Endothelial cell of umbilical vein (primary cell): ENCODE data around the gene ZNF714.

ENCODE experiments used
- EZH2 ChIP-seq: IDR thresholded peaks from 2 replicates; pipeline ENCODE4 v1.6.1; 2012; ENCODE audit warnings: borderline replicate concordance, low read depth, mild to moderate bottlenecking, moderate library complexity, low read length, inconsistent platforms; ENCODE audit not compliant: severe bottlenecking
- JUN ChIP-seq: IDR thresholded peaks from 2 replicates; pipeline ENCODE4 v1.6.1; 2011; ENCODE audit warnings: borderline replicate concordance, low read depth; ENCODE audit not compliant: insufficient read length, insufficient read depth
- MYC ChIP-seq: IDR thresholded peaks from one replicate; pipeline ENCODE4 v1.6.1; 2011; ENCODE audit warnings: mild to moderate bottlenecking, low read depth, low read length
- POLR2A ChIP-seq: IDR thresholded peaks from 2 replicates; pipeline ENCODE4 v1.6.1; 2012; ENCODE audit warnings: low read depth, mild to moderate bottlenecking, control low read depth, low read length
- POLR2AphosphoS5 ChIP-seq: IDR thresholded peaks from 2 replicates; pipeline ENCODE4 v1.6.1; 2012; ENCODE audit warnings: low read depth, mild to moderate bottlenecking, control low read depth, low read length, moderate library complexity; ENCODE audit not compliant: insufficient read depth
- TF ChIP-seq, protein P1 (sequence below), 2 donors: IDR thresholded peaks; 1 replicate in 1 of 2; 2 replicates in 1 of 2; pipeline ENCODE4 v1.5.1; 2011; ENCODE audit warnings: low read length in 2 of 2, mild to moderate bottlenecking in 2 of 2, moderate library complexity in 2 of 2, control low read depth in 1 of 2, inconsistent platforms in 1 of 2, low read depth in 1 of 2; ENCODE audit not compliant: insufficient read depth in 1 of 2; ENCODE audit errors: extremely low read depth in 1 of 2

DNA sequence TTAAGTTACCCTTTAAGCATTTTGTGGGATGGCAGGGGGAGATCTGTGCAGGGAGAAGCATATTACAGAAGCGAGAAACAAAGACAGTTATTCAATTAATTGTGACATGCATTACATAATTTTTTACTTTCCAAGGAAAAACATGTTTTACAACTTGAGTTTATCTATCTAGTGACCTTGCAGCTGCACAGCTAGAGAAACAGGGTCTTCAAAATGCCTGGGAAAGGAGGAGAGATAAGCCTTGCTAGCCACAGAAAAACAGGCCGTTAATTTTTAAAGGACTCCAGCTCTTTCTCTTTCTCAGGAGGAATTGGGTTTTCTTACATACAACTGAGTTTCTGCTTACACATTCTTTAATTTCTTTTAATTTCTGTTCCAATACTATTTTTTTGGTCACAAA is 45.0 kb downstream of the ZNF714 start:
- no peak for TF ChIP-seq POLR2A
- TF ChIP-seq, protein P1, sequence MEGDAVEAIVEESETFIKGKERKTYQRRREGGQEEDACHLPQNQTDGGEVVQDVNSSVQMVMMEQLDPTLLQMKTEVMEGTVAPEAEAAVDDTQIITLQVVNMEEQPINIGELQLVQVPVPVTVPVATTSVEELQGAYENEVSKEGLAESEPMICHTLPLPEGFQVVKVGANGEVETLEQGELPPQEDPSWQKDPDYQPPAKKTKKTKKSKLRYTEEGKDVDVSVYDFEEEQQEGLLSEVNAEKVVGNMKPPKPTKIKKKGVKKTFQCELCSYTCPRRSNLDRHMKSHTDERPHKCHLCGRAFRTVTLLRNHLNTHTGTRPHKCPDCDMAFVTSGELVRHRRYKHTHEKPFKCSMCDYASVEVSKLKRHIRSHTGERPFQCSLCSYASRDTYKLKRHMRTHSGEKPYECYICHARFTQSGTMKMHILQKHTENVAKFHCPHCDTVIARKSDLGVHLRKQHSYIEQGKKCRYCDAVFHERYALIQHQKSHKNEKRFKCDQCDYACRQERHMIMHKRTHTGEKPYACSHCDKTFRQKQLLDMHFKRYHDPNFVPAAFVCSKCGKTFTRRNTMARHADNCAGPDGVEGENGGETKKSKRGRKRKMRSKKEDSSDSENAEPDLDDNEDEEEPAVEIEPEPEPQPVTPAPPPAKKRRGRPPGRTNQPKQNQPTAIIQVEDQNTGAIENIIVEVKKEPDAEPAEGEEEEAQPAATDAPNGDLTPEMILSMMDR (IDR thresholded peaks at IDR 0.05; ENCODE audit: extremely low read depth in 1 of 2, insufficient read depth in 1 of 2, low read depth in 1 of 2, low read length in 2 of 2) = no peak
- TF ChIP-seq EZH2 = no peak
- TF ChIP-seq POLR2AphosphoS5 = no peak
- TF ChIP-seq JUN = no peak
- TF ChIP-seq MYC = no peak
